ENCODE data around the gene CRYGN.

CRYGN gene

GRCh38 chr7:151386301-151387160 is 53.4 kb downstream of the CRYGN start:
- Histone ChIP-seq H3K56ac (ENCODE audit: low read length) (no peak overlapping the region), H2BK5ac (ENCODE audit: low read length) (no peak overlapping the region), H4K8ac (ENCODE audit: low read depth, low read length) (no peak overlapping the region), H3K79me2 (ENCODE audit: control insufficient read depth, insufficient read depth, low read length) (no peaks in the 10 kb centered on the region), H2BK15ac (replicated peaks; ENCODE audit: low read depth) (no peak overlapping the region), H4K5ac (ENCODE audit: low read length) (no peak overlapping the region), H3K4ac (ENCODE audit: low read depth, low read length) (no peak overlapping the region), H3K27me3 (ENCODE audit: insufficient read depth, low read length, poor library complexity) (peaks cover 11% of the 10 kb centered on the region), H3K4me2 (ENCODE audit: low read length) (no peak overlapping the region), H2BK120ac (ENCODE audit: low read depth, low read length) (no peak overlapping the region), H3K4me3 (ENCODE audit: low read length) (no peak overlapping the region), H2AK5ac (ENCODE audit: low read length) (no peak overlapping the region), H3K23ac (ENCODE audit: low read length) (no peak overlapping the region), H3K9ac (ENCODE audit: low read length) (no peak overlapping the region), H3K79me1 (ENCODE audit: low read length) (no peaks in the 10 kb centered on the region), H3K18ac (ENCODE audit: low read length) (no peak overlapping the region), H3K4me1 (ENCODE audit: control insufficient read depth, low read depth, low read length) (no peaks in the 10 kb centered on the region), H3K27ac (ENCODE audit: low read depth, low read length) (no peak overlapping the region), H3K36me3 (ENCODE audit: control insufficient read depth, insufficient read depth, low read length) (no peaks in the 10 kb centered on the region)
- DNase-seq = no peak
- WGBS (ENCODE audit: extremely low coverage, insufficient coverage, low lambda C conversion rate) = no CpG with 5 or more reads among the region's 16 CpGs

- H2BK5ac ChIP-seq (ENCODE audit: low read length) = no peak overlapping the region
- H3K27me3 ChIP-seq (ENCODE audit: insufficient read depth, low read length, poor library complexity) = peaks cover 11% of the 10 kb centered on the region
- no peak overlapping the region for H3K4me3 ChIP-seq (ENCODE audit: low read length)
- no peak overlapping the region for H4K8ac ChIP-seq (ENCODE audit: low read depth, low read length)
- DNase-seq = no peak
- H3K4me2 ChIP-seq (ENCODE audit: low read length) = no peak overlapping the region
- H2BK120ac ChIP-seq (ENCODE audit: low read depth, low read length) = no peak overlapping the region
- H3K56ac ChIP-seq (ENCODE audit: low read length) = no peak overlapping the region
- no CpG with 5 or more reads among the region's 26 CpGs for WGBS (ENCODE audit: extremely low coverage, insufficient coverage, low lambda C conversion rate)
- no peaks in the 10 kb centered on the region for H3K36me3 ChIP-seq (ENCODE audit: control insufficient read depth, insufficient read depth, low read length)
- no peak overlapping the region for H2AK5ac ChIP-seq (ENCODE audit: low read length)
- no peak overlapping the region for H3K4ac ChIP-seq (ENCODE audit: low read depth, low read length)
- H2BK15ac ChIP-seq (replicated peaks; ENCODE audit: low read depth) = no peak overlapping the region
- no peak overlapping the region for H4K5ac ChIP-seq (ENCODE audit: low read length)
- H3K18ac ChIP-seq (ENCODE audit: low read length) = no peak overlapping the region
- H3K27ac ChIP-seq (ENCODE audit: low read depth, low read length) = no peak overlapping the region
- no peak overlapping the region for H3K23ac ChIP-seq (ENCODE audit: low read length)
- no peaks in the 10 kb centered on the region for H3K4me1 ChIP-seq (ENCODE audit: control insufficient read depth, low read depth, low read length)
- no peak overlapping the region for H3K9ac ChIP-seq (ENCODE audit: low read length)
- no peaks in the 10 kb centered on the region for H3K79me2 ChIP-seq (ENCODE audit: control insufficient read depth, insufficient read depth, low read length)
- no peaks in the 10 kb centered on the region for H3K79me1 ChIP-seq (ENCODE audit: low read length)
Measured at GRCh38 chr7:151385626-151386300, 54.2 kb downstream of the CRYGN start.

GRCh38 chr7:151384776-151385625 is 54.9 kb downstream of the CRYGN start:
- Histone ChIP-seq H3K9ac (ENCODE audit: low read length) (no peak overlapping the region), H4K8ac (ENCODE audit: low read depth, low read length) (no peak overlapping the region), H3K36me3 (ENCODE audit: control insufficient read depth, insufficient read depth, low read length) (no peaks in the 10 kb centered on the region), H3K4me3 (ENCODE audit: low read length) (no peak overlapping the region), H3K23ac (ENCODE audit: low read length) (no peak overlapping the region), H3K4me1 (ENCODE audit: control insufficient read depth, low read depth, low read length) (no peaks in the 10 kb centered on the region), H3K27ac (ENCODE audit: low read depth, low read length) (no peak overlapping the region), H3K4ac (ENCODE audit: low read depth, low read length) (no peak overlapping the region), H3K4me2 (ENCODE audit: low read length) (no peak overlapping the region), H3K18ac (ENCODE audit: low read length) (no peak overlapping the region), H4K5ac (ENCODE audit: low read length) (no peak overlapping the region), H3K27me3 (ENCODE audit: insufficient read depth, low read length, poor library complexity) (peaks cover 11% of the 10 kb centered on the region), H2BK5ac (ENCODE audit: low read length) (no peak overlapping the region), H3K79me2 (ENCODE audit: control insufficient read depth, insufficient read depth, low read length) (no peaks in the 10 kb centered on the region), H3K56ac (ENCODE audit: low read length) (no peak overlapping the region), H2BK120ac (ENCODE audit: low read depth, low read length) (no peak overlapping the region), H3K79me1 (ENCODE audit: low read length) (no peaks in the 10 kb centered on the region), H2BK15ac (replicated peaks; ENCODE audit: low read depth) (no peak overlapping the region), H2AK5ac (ENCODE audit: low read length) (no peak overlapping the region)
- DNase-seq = peak; percentile 29
- WGBS (ENCODE audit: extremely low coverage, insufficient coverage, low lambda C conversion rate) = no CpG with 5 or more reads among the region's 26 CpGs

GRCh38 chr7:151384352-151384697 is 55.6 kb downstream of the CRYGN start:
- Histone ChIP-seq H2BK120ac (ENCODE audit: low read depth, low read length) (no peak overlapping the region), H4K5ac (ENCODE audit: low read length) (no peak overlapping the region), H3K79me2 (ENCODE audit: control insufficient read depth, insufficient read depth, low read length) (no peaks in the 10 kb centered on the region), H3K23ac (ENCODE audit: low read length) (no peak overlapping the region), H2BK15ac (replicated peaks; ENCODE audit: low read depth) (no peak overlapping the region), H3K4me1 (ENCODE audit: control insufficient read depth, low read depth, low read length) (no peaks in the 10 kb centered on the region), H3K56ac (ENCODE audit: low read length) (no peak overlapping the region), H3K36me3 (ENCODE audit: control insufficient read depth, insufficient read depth, low read length) (no peaks in the 10 kb centered on the region), H3K9ac (ENCODE audit: low read length) (no peak overlapping the region), H3K4me3 (ENCODE audit: low read length) (no peak overlapping the region), H2AK5ac (ENCODE audit: low read length) (no peak overlapping the region), H3K18ac (ENCODE audit: low read length) (no peak overlapping the region), H3K79me1 (ENCODE audit: low read length) (no peaks in the 10 kb centered on the region), H4K8ac (ENCODE audit: low read depth, low read length) (no peak overlapping the region), H2BK5ac (ENCODE audit: low read length) (no peak overlapping the region), H3K27me3 (ENCODE audit: insufficient read depth, low read length, poor library complexity) (peaks cover 11% of the 10 kb centered on the region), H3K4ac (ENCODE audit: low read depth, low read length) (no peak overlapping the region), H3K27ac (ENCODE audit: low read depth, low read length) (no peak overlapping the region), H3K4me2 (ENCODE audit: low read length) (no peak overlapping the region)
- WGBS (ENCODE audit: extremely low coverage, insufficient coverage, low lambda C conversion rate) = no CpG with 5 or more reads among the region's 6 CpGs
- no peak for DNase-seq

- H3K18ac ChIP-seq (ENCODE audit: low read length) = no peak overlapping the region
- H3K9ac ChIP-seq (ENCODE audit: low read length) = no peak overlapping the region
- H3K27me3 ChIP-seq (ENCODE audit: insufficient read depth, low read length, poor library complexity) = peaks cover 11% of the 10 kb centered on the region
- no peak overlapping the region for H2BK120ac ChIP-seq (ENCODE audit: low read depth, low read length)
- H3K79me2 ChIP-seq (ENCODE audit: control insufficient read depth, insufficient read depth, low read length) = no peaks in the 10 kb centered on the region
- no peak overlapping the region for H3K4me3 ChIP-seq (ENCODE audit: low read length)
- DNase-seq = no peak
- no peak overlapping the region for H4K8ac ChIP-seq (ENCODE audit: low read depth, low read length)
- H2BK15ac ChIP-seq (replicated peaks; ENCODE audit: low read depth) = no peak overlapping the region
- H3K56ac ChIP-seq (ENCODE audit: low read length) = no peak overlapping the region
- no peak overlapping the region for H3K27ac ChIP-seq (ENCODE audit: low read depth, low read length)
- no CpG with 5 or more reads among the region's 15 CpGs for whole genome bisulfite sequencing (ENCODE audit: extremely low coverage, insufficient coverage, low lambda C conversion rate)
- H2BK5ac ChIP-seq (ENCODE audit: low read length) = no peak overlapping the region
- no peak overlapping the region for H3K4ac ChIP-seq (ENCODE audit: low read depth, low read length)
- no peak overlapping the region for H3K4me2 ChIP-seq (ENCODE audit: low read length)
- no peaks in the 10 kb centered on the region for H3K4me1 ChIP-seq (ENCODE audit: control insufficient read depth, low read depth, low read length)
- H3K36me3 ChIP-seq (ENCODE audit: control insufficient read depth, insufficient read depth, low read length) = no peaks in the 10 kb centered on the region
- no peak overlapping the region for H2AK5ac ChIP-seq (ENCODE audit: low read length)
- H3K23ac ChIP-seq (ENCODE audit: low read length) = no peak overlapping the region
- no peaks in the 10 kb centered on the region for H3K79me1 ChIP-seq (ENCODE audit: low read length)
- no peak overlapping the region for H4K5ac ChIP-seq (ENCODE audit: low read length)
Measured at GRCh38 chr7:151383638-151384351, 56.1 kb downstream of the CRYGN start.
